HCT116 (cell line): Measurements from ENCODE around the gene FOSB. TPM values are rescaled to one million over a fixed set of nuclear protein-coding genes. Genes with fewer than 3 reads are reported as not detected.
A peak's percentile ranks its signal among the peaks of the same experiment; 100 is the strongest.
"Not testable (repeated sequence)": the region's sequence is repeated elsewhere in the genome, so short reads cannot be mapped to it uniquely, and the experiment has no call there.

Source experiments
- ATAC-seq: fragments of 200-7000 bp; cut with Tn5 transposase; 2 replicates; pipeline ENCODE4 v1.9.1; 2020; ENCODE audit warnings: mild to moderate bottlenecking, moderate library complexity
- BruUV-seq: library from RNA; stranded (reverse); fragments of 400-500 nt; replicated peaks from 2 replicates; lab custom pipeline; 2021; lab: Mats Ljungman, UMichigan
- CTCF ChIA-PET: fragments of 300-600 bp; sonication (Branson Sonifier 250); formaldehyde crosslinking; loops from one replicate; lab custom pipeline; 2021; ENCODE audit warnings: antibody characterized with exemption; lab: Charles Lee
- POLR2A ChIA-PET: fragments of 300-600, 350-600 bp; sonication (Branson Sonifier 250); formaldehyde crosslinking; loops from one replicate; lab custom pipeline; 2021; ENCODE audit warnings: antibody characterized with exemption; lab: Charles Lee
- RAD21 ChIA-PET, 2 experiments: fragments of 300-600 bp; sonication (Branson Sonifier 250); formaldehyde crosslinking; loops; one replicate each; lab custom pipeline; 2023; ENCODE audit warnings: low total read pairs in 2 of 2; ENCODE audit not compliant: uncharacterized antibody in 2 of 2, unreplicated experiment in 2 of 2, low non-redundant PET in 1 of 2; lab: Charles Lee
- DNase-seq: peaks from one replicate; pipeline ENCODE4 v3.0.0-alpha.2; 2010; ENCODE audit warnings: low read depth, low spot score
- H2AFZ ChIP-seq: fragments of 200-600 bp; shearing (Covaris generic), sonication (generic); 2 replicates; pipeline ENCODE4 v1.6.1; 2017; ENCODE audit warnings: low read depth, mixed run types, mixed read lengths, antibody characterized with exemption, low read length; ENCODE audit not compliant: poor library complexity, severe bottlenecking
- H3K27ac ChIP-seq: 2 replicates; pipeline ENCODE4 v1.5.1; 2012; ENCODE audit warnings: low read depth, low read length
- H3K27me3 ChIP-seq: fragments of 200-600 bp; sonication (generic); 2 replicates; pipeline ENCODE4 v1.6.1; 2016; ENCODE audit warnings: mixed run types, low read length, mixed read lengths; ENCODE audit not compliant: insufficient read depth
- H3K36me3 ChIP-seq, 2 experiments: fragments of 200-500 bp in 1 of 2; fragments of 200-600 bp in 1 of 2; sonication (Bioruptor generic) in 1 of 2; sonication (generic) in 1 of 2; 2 replicates each; pipeline versions ENCODE4 v1.5.1 to v1.6.1; 2014 to 2016; ENCODE audit warnings: low read length in 2 of 2, inconsistent platforms in 1 of 2, mixed read lengths in 1 of 2, mixed run types in 1 of 2; ENCODE audit not compliant: insufficient read depth in 2 of 2, control insufficient read depth in 1 of 2
- H3K4me1 ChIP-seq, 2 experiments: fragments of 200-600 bp in 1 of 2; sonication (generic) in 1 of 2; 2 replicates each; pipeline versions ENCODE4 v1.5.1 to v1.6.1; 2012 to 2017; ENCODE audit warnings: low read length in 2 of 2, inconsistent platforms in 1 of 2, mild to moderate bottlenecking in 1 of 2, mixed read lengths in 1 of 2, mixed run types in 1 of 2, moderate library complexity in 1 of 2; ENCODE audit not compliant: insufficient read depth in 2 of 2, control insufficient read depth in 1 of 2
- H3K4me2 ChIP-seq: fragments of 200-600 bp; sonication (generic); 2 replicates; pipeline ENCODE4 v1.6.1; 2017; ENCODE audit warnings: mixed run types, low read length, mixed read lengths
- H3K4me3 ChIP-seq, 2 experiments: fragments of 200-600 bp in 1 of 2; sonication (generic) in 1 of 2; replicated peaks in 1 of 2; 2 replicates each; pipeline ENCODE4 v1.5.1; 2011 to 2016; ENCODE audit warnings: low read length in 2 of 2, control low read depth in 1 of 2, low read depth in 1 of 2, mild to moderate bottlenecking in 1 of 2, mixed read lengths in 1 of 2, mixed run types in 1 of 2
- H3K79me2 ChIP-seq: fragments of 200-600 bp; sonication (generic); 2 replicates; pipeline ENCODE4 v1.6.1; 2017; ENCODE audit warnings: mild to moderate bottlenecking, mixed run types, low read length, moderate library complexity, mixed read lengths; ENCODE audit not compliant: insufficient read depth
- H3K9ac ChIP-seq: fragments of 200-600 bp; sonication (generic); 2 replicates; pipeline ENCODE4 v1.6.1; 2016; ENCODE audit warnings: low read length, mixed read lengths
- H3K9me2 ChIP-seq: fragments of 200-600 bp; sonication (generic), shearing (Covaris generic); 2 replicates; pipeline ENCODE4 v1.6.1; 2017; ENCODE audit warnings: mixed run types, mild to moderate bottlenecking, moderate library complexity; ENCODE audit not compliant: insufficient read depth
- H3K9me3 ChIP-seq, 2 experiments: fragments of 200-500 bp in 1 of 2; fragments of 200-600 bp in 1 of 2; sonication (Bioruptor generic) in 1 of 2; sonication (generic) in 1 of 2; 2 replicates each; pipeline ENCODE4 v1.6.1; 2014 to 2017; ENCODE audit warnings: low read length in 2 of 2, mixed read lengths in 2 of 2, inconsistent platforms in 1 of 2, low read depth in 1 of 2, mild to moderate bottlenecking in 1 of 2, mixed run types in 1 of 2, moderate library complexity in 1 of 2; ENCODE audit not compliant: control insufficient read depth in 1 of 2, insufficient read depth in 1 of 2
- H4K20me1 ChIP-seq: fragments of 200-600 bp; sonication (generic), shearing (Covaris generic); 2 replicates; pipeline ENCODE4 v1.6.1; 2017; ENCODE audit warnings: mixed run types, mild to moderate bottlenecking, moderate library complexity; ENCODE audit not compliant: insufficient read depth
- ATF3 ChIP-seq: IDR thresholded peaks from 2 replicates; pipeline ENCODE4 v1.6.1; 2012
- CBX3 ChIP-seq: IDR thresholded peaks from 2 replicates; pipeline ENCODE4 v1.6.1; 2012; ENCODE audit warnings: low read depth
- CEBPB ChIP-seq: IDR thresholded peaks from 2 replicates; pipeline ENCODE4 v1.6.1; 2012; ENCODE audit warnings: low read depth
- CTCF ChIP-seq, 3 experiments: fragments of 200-600 bp in 1 of 3; sonication (generic) in 1 of 3; IDR thresholded peaks in 2 of 3; conservative IDR thresholded peaks in 1 of 3; 2 replicates each; pipeline ENCODE4 v1.5.1; 2012 to 2017; ENCODE audit warnings: low read depth in 2 of 3, low read length in 2 of 3, antibody characterized with exemption in 1 of 3, borderline replicate concordance in 1 of 3, control low read depth in 1 of 3, mild to moderate bottlenecking in 1 of 3, mixed read lengths in 1 of 3, mixed run types in 1 of 3, moderate library complexity in 1 of 3; ENCODE audit not compliant: insufficient read depth in 1 of 3
- EGR1 ChIP-seq: IDR thresholded peaks from 2 replicates; pipeline ENCODE4 v1.6.1; 2012; ENCODE audit warnings: low read depth
- ELF1 ChIP-seq: IDR thresholded peaks from 2 replicates; pipeline ENCODE4 v1.6.1; 2012; ENCODE audit warnings: low read depth, borderline replicate concordance
- EZH2 ChIP-seq: fragments of 200-600 bp; sonication (generic); IDR thresholded peaks from 2 replicates; pipeline ENCODE4 v1.6.1; 2017; ENCODE audit warnings: antibody characterized with exemption, mixed run types
- EZH2phosphoT487 ChIP-seq: fragments of 200-600 bp; IDR thresholded peaks from 2 replicates; pipeline ENCODE4 v1.6.1; 2018; ENCODE audit warnings: antibody characterized with exemption, borderline replicate concordance
- FOSL1 ChIP-seq: IDR thresholded peaks from 2 replicates; pipeline ENCODE4 v1.6.1; 2012; ENCODE audit warnings: low read depth
- JUND ChIP-seq: IDR thresholded peaks from 2 replicates; pipeline ENCODE4 v1.6.1; 2012
- MAX ChIP-seq: IDR thresholded peaks from 2 replicates; pipeline ENCODE4 v1.6.1; 2012
- POLR2A ChIP-seq: IDR thresholded peaks from 2 replicates; pipeline ENCODE4 v1.7.0; 2011; ENCODE audit warnings: borderline replicate concordance; ENCODE audit not compliant: insufficient read depth, insufficient read length; ENCODE audit errors: extremely low read depth
- RAD21 ChIP-seq: IDR thresholded peaks from 2 replicates; pipeline ENCODE4 v1.6.1; 2012; ENCODE audit warnings: low read depth, mild to moderate bottlenecking
- SIN3A ChIP-seq: IDR thresholded peaks from 2 replicates; pipeline ENCODE4 v1.6.1; 2012; ENCODE audit warnings: low read depth
- SP1 ChIP-seq: IDR thresholded peaks from 2 replicates; pipeline ENCODE4 v1.6.1; 2012; ENCODE audit warnings: low read depth
- SRF ChIP-seq: IDR thresholded peaks from 2 replicates; pipeline ENCODE4 v1.6.1; 2012; ENCODE audit warnings: low read depth
- TCF7L2 ChIP-seq: IDR thresholded peaks from 2 replicates; pipeline ENCODE4 v1.7.0; 2011; ENCODE audit warnings: borderline replicate concordance, inconsistent platforms; ENCODE audit not compliant: insufficient read depth, insufficient read length; ENCODE audit errors: extremely low read depth
- ZFX ChIP-seq: fragments of 450-650 bp; IDR thresholded peaks from 2 replicates; pipeline ENCODE4 v1.6.1; 2017
- ZNF274 ChIP-seq: fragments of 200-500 bp; sonication (Bioruptor generic); IDR thresholded peaks from 2 replicates; pipeline ENCODE4 v1.6.1; 2014; ENCODE audit warnings: mild to moderate bottlenecking, low read depth, low read length, inconsistent platforms
- intact Hi-C: fragments of 100-400 bp; cut with micrococcal nuclease; formaldehyde crosslinking; loops from 2 replicates; pipeline ENCODE4 v1.10.0; 2022
- total RNA-seq: library from RNA; stranded (reverse); gene quantifications from one replicate; pipeline ENCODE4 v1.2.1, GENCODE V29; 2021; ENCODE audit not compliant: unreplicated experiment

Gene FOSB
- total RNA-seq, 1 experiment from 2014 or later, result 12.6 TPM

GRCh38 chr19:45509692-45510015 lies 41.9 kb downstream of the FOSB start:
- Histone ChIP-seq H2AFZ (no peak overlapping the region), H3K4me1 (peaks cover 52 to 81% of the 10 kb centered on the region in 2 experiments), H3K27me3 (no peaks in the 10 kb centered on the region), H3K9me3 (no peaks in the 10 kb centered on the region), H3K9ac (peak overlapping the region; percentile 98), H3K4me2 (peak overlapping the region; percentile 99), H4K20me1 (no peaks in the 10 kb centered on the region; the same call in 1 of the 2 replicates), H3K4me3 (peak overlapping the region; percentile 98 to 99), H3K27ac (peak overlapping the region; percentile 62), H3K79me2 (peaks cover 77% of the 10 kb centered on the region), H3K9me2 (no peaks in the 10 kb centered on the region)
- intact Hi-C loops, result no loop called here
- ChIA-PET POLR2A (no interaction called here), RAD21 (no interaction called here), CTCF (no interaction called here)
- BruUV-seq, result no TSS peak
- no peak for DNase-seq
- TF ChIP-seq MAX (no peak), CEBPB (no peak), ZNF274 (no peak), SIN3A (no peak), RAD21 (no peak), JUND (no peak), EGR1 (no peak), EZH2phosphoT487 (no peak), POLR2A (no peak), ELF1 (no peak), TCF7L2 (no peak), SP1 (no peak), ATF3 (no peak), SRF (no peak), FOSL1 (no peak), EZH2 (no peak), CBX3 (no peak), ZFX (no peak), CTCF (IDR thresholded peaks at IDR 0.05 in 2 of 3, conservative IDR thresholded peaks at IDR 0.05 in 1 of 3; ENCODE audit: borderline replicate concordance in 1 of 3, insufficient read depth in 1 of 3, low read depth in 2 of 3, low read length in 2 of 3) (no peak)
- TF ChIP-seq, all 23 proteins: peak for 0
- ATAC-seq, result no peak
- H3K36me3 ChIP-seq, result peaks cover 0 to 5% of the 10 kb centered on the region in 2 experiments; a peak in 1 of 4 replicates

GRCh38 chr19:45510352-45510751 lies 42.6 kb downstream of the FOSB start:
- H2AFZ ChIP-seq, H4K20me1 ChIP-seq, ATAC-seq, BruUV-seq, CTCF ChIA-PET, H3K27me3 ChIP-seq, H3K27ac ChIP-seq, H3K9ac ChIP-seq, intact Hi-C loops, POLR2A ChIA-PET, H3K9me2 ChIP-seq, H3K4me2 ChIP-seq, H3K4me3 ChIP-seq, H3K36me3 ChIP-seq, H3K9me3 ChIP-seq, DNase-seq, RAD21 ChIA-PET: not testable (repeated sequence)
- Histone ChIP-seq H3K79me2 (peaks cover 84% of the 10 kb centered on the region), H3K4me1 (peaks cover 53 to 82% of the 10 kb centered on the region in 2 experiments)
